ES-I3 (cell line): ENCODE results near the gene SPCS2.
A peak's percentile ranks its signal among the peaks of the same experiment; 100 is the strongest.
"Not testable (repeated sequence)": the region's sequence is repeated elsewhere in the genome, so short reads cannot be mapped to it uniquely, and the experiment has no call there.

Source experiments
- H3K36me3 ChIP-seq: 2 replicates; pipeline ENCODE4 v1.6.1; 2013; ENCODE audit warnings: mild to moderate bottlenecking, low read length, control low read depth, moderate library complexity; ENCODE audit not compliant: insufficient read depth
- H3K4me1 ChIP-seq: 2 replicates; pipeline ENCODE4 v1.6.1; 2013; ENCODE audit warnings: mild to moderate bottlenecking, control low read depth, low read length; ENCODE audit not compliant: insufficient read depth
- H3K9ac ChIP-seq: 2 replicates; pipeline ENCODE4 v1.6.1; 2013; ENCODE audit warnings: low read depth, mild to moderate bottlenecking, low read length, moderate library complexity
- H3K9me3 ChIP-seq: 2 replicates; pipeline ENCODE4 v1.6.1; 2013; ENCODE audit warnings: mild to moderate bottlenecking, low read length, moderate library complexity; ENCODE audit not compliant: control insufficient read depth, insufficient read depth

SPCS2 gene

GRCh38 chr11:74957937-74958629, 9.0 kb downstream of the SPCS2 start:
- H3K36me3 ChIP-seq, result no peaks in the 10 kb centered on the region
- H3K9me3 ChIP-seq, result no peaks in the 10 kb centered on the region
- no peak overlapping the region for H3K9ac ChIP-seq
- 0 out of 2 replicates have a peak, but pooled peaks cover 3% of the 10 kb centered on the region for H3K4me1 ChIP-seq

- H3K36me3 ChIP-seq, H3K4me1 ChIP-seq, H3K9ac ChIP-seq, H3K9me3 ChIP-seq: not testable (repeated sequence)
Measured at GRCh38 chr11:74960128-74960527, 11.1 kb downstream of the SPCS2 start.

- H3K9me3 ChIP-seq, result no peaks in the 10 kb centered on the region; the same call in 1 of the 2 replicates
- H3K9ac ChIP-seq, result no peak overlapping the region
- H3K36me3 ChIP-seq, result peaks cover 1% of the 10 kb centered on the region; the same call in 1 of the 2 replicates
- no peaks in the 10 kb centered on the region for H3K4me1 ChIP-seq
Measured at GRCh38 chr11:74966651-74967050, 17.6 kb downstream of the SPCS2 start.

GRCh38 chr11:74970852-74971395, 21.9 kb downstream of the SPCS2 start:
- Histone ChIP-seq H3K4me1 (no peaks in the 10 kb centered on the region), H3K9me3 (no peaks in the 10 kb centered on the region; the same call in 1 of the 2 replicates), H3K36me3 (peaks cover 7% of the 10 kb centered on the region; the same call in 1 of the 2 replicates), H3K9ac (no peak overlapping the region)

- H3K36me3 ChIP-seq, result peaks cover 8% of the 10 kb centered on the region; the same call in 1 of the 2 replicates
- H3K9me3 ChIP-seq, result no peaks in the 10 kb centered on the region; the same call in 1 of the 2 replicates
- no peak overlapping the region for H3K9ac ChIP-seq
- H3K4me1 ChIP-seq, result no peaks in the 10 kb centered on the region
Measured at GRCh38 chr11:74971424-74971823, 22.4 kb downstream of the SPCS2 start.

GRCh38 chr11:74978041-74978440, 29.0 kb downstream of the SPCS2 start:
- Histone ChIP-seq H3K9ac (no peak overlapping the region), H3K36me3 (peaks cover 8% of the 10 kb centered on the region; the same call in 1 of the 2 replicates)

GRCh38 chr11:74980634-74981033, 31.6 kb downstream of the SPCS2 start:
- H3K4me1 ChIP-seq, result no peaks in the 10 kb centered on the region
- H3K9ac ChIP-seq, result no peak overlapping the region
- H3K9me3 ChIP-seq, result no peaks in the 10 kb centered on the region
- H3K36me3 ChIP-seq, result peaks cover 6% of the 10 kb centered on the region; the same call in 1 of the 2 replicates

More at GRCh38 chr11:74978041-74978440, 29.0 kb downstream of the SPCS2 start:
- H3K9me3 ChIP-seq, result no peaks in the 10 kb centered on the region
- no peaks in the 10 kb centered on the region for H3K4me1 ChIP-seq

GRCh38 chr11:74981888-74982287, 32.8 kb downstream of the SPCS2 start:
- peaks cover 2% of the 10 kb centered on the region; the same call in 1 of the 2 replicates for H3K36me3 ChIP-seq
- no peaks in the 10 kb centered on the region for H3K9me3 ChIP-seq

GRCh38 chr11:74984070-74984469, 35.0 kb downstream of the SPCS2 start:
- Histone ChIP-seq H3K36me3 (peaks cover 2% of the 10 kb centered on the region; the same call in 1 of the 2 replicates), H3K9me3 (no peaks in the 10 kb centered on the region), H3K4me1 (no peaks in the 10 kb centered on the region), H3K9ac (no peak overlapping the region)

More at GRCh38 chr11:74981888-74982287, 32.8 kb downstream of the SPCS2 start:
- Histone ChIP-seq H3K4me1 (no peaks in the 10 kb centered on the region), H3K9ac (no peak overlapping the region)

- H3K36me3 ChIP-seq, result peaks cover under 1% of the 10 kb centered on the region; the same call in 1 of the 2 replicates
- H3K4me1 ChIP-seq, result no peaks in the 10 kb centered on the region
- no peaks in the 10 kb centered on the region for H3K9me3 ChIP-seq
- no peak overlapping the region for H3K9ac ChIP-seq
Measured at GRCh38 chr11:74984730-74985129, 35.7 kb downstream of the SPCS2 start.

GRCh38 chr11:74988541-74989259, 39.6 kb downstream of the SPCS2 start, which contains the start of gene NEU3:
Gene NEU3, plus strand, starts transcription at chr11:74988933. Its CDS starts 128 bp downstream, at chr11:74989061.
- H3K9me3 ChIP-seq, result no peaks in the 10 kb centered on the region
- peak within 1 kb of the TSS; percentile 73 for H3K9ac ChIP-seq
- H3K36me3 ChIP-seq, result no peaks in the 10 kb centered on the region
- peaks cover 4% of the 10 kb centered on the region; the same call in 1 of the 2 replicates for H3K4me1 ChIP-seq

- H3K4me1 ChIP-seq, result peaks cover 4% of the 10 kb centered on the region; the same call in 1 of the 2 replicates
Measured at GRCh38 chr11:74989260-74989638, 40.2 kb downstream of the SPCS2 start.

GRCh38 chr11:74990150-74990549, 41.1 kb downstream of the SPCS2 start:
- H3K9me3 ChIP-seq, H3K9ac ChIP-seq, H3K36me3 ChIP-seq, H3K4me1 ChIP-seq: not testable (repeated sequence)

More at GRCh38 chr11:74989260-74989638, 40.2 kb downstream of the SPCS2 start:
- peaks cover under 1% of the 10 kb centered on the region; the same call in 1 of the 2 replicates for H3K36me3 ChIP-seq
- peak overlapping the region; percentile 73 for H3K9ac ChIP-seq
- no peaks in the 10 kb centered on the region for H3K9me3 ChIP-seq

- H3K9me3 ChIP-seq, result no peaks in the 10 kb centered on the region
- peaks cover 4% of the 10 kb centered on the region; the same call in 1 of the 2 replicates for H3K4me1 ChIP-seq
- H3K36me3 ChIP-seq, result peaks cover 13% of the 10 kb centered on the region
- no peak overlapping the region for H3K9ac ChIP-seq
Measured at GRCh38 chr11:74990941-74991340, 41.9 kb downstream of the SPCS2 start.
